Kidney (tissue), 14 donors: Measurements from ENCODE around the gene ZNF107. TPM values are rescaled to one million over a fixed set of nuclear protein-coding genes. Genes with fewer than 3 reads are reported as not detected.

ENCODE experiments used
- DNase-seq, 5 donors: peaks; one replicate each; pipeline ENCODE4 v3.0.0-alpha.2; 2013 to 2020
- FAIRE-seq: peaks from 2 replicates; lab custom pipeline; 2012; peaks lifted over from hg19 to GRCh38; lab: Jason Lieb, UNC
- H3K27ac ChIP-seq, 2 donors: one replicate each; pipeline ENCODE4 v1.7.0; 2013; ENCODE audit warnings: low read depth in 2 of 2, low read length in 2 of 2, inconsistent platforms in 1 of 2
- H3K27me3 ChIP-seq: one replicate; pipeline ENCODE4 v1.7.1; 2013; ENCODE audit warnings: low read length, inconsistent platforms; ENCODE audit not compliant: control insufficient read depth, insufficient read depth
- H3K36me3 ChIP-seq, 3 donors: one replicate each; pipeline versions ENCODE4 v1.7.0 to v1.7.1; 2013; ENCODE audit warnings: low read length in 3 of 3, control low read depth in 1 of 3, inconsistent platforms in 1 of 3; ENCODE audit not compliant: insufficient read depth in 3 of 3, control insufficient read depth in 2 of 3
- H3K4me1 ChIP-seq, 3 donors: one replicate each; pipeline versions ENCODE4 v1.7.0 to v1.7.1; 2013; ENCODE audit warnings: low read length in 3 of 3, inconsistent platforms in 1 of 3, low read depth in 1 of 3; ENCODE audit not compliant: control insufficient read depth in 2 of 3, insufficient read depth in 2 of 3
- H3K4me3 ChIP-seq, 3 donors: one replicate each; pipeline versions ENCODE4 v1.7.0 to v1.8.1; 2013; ENCODE audit warnings: low read length in 3 of 3, control low read depth in 1 of 3, inconsistent platforms in 1 of 3
- H3K9ac ChIP-seq, 3 donors: one replicate each; pipeline versions ENCODE4 v1.7.0 to v1.7.1; 2013; ENCODE audit warnings: low read length in 3 of 3, control low read depth in 1 of 3, inconsistent platforms in 1 of 3
- H3K9me3 ChIP-seq, 3 donors: one replicate each; pipeline versions ENCODE4 v1.7.0 to v1.7.1; 2013; ENCODE audit warnings: low read length in 3 of 3, control low read depth in 1 of 3, inconsistent platforms in 1 of 3; ENCODE audit not compliant: control insufficient read depth in 2 of 3, insufficient read depth in 1 of 3
- CTCF ChIP-seq: IDR thresholded peaks from 3 replicates; pipeline ENCODE4 v1.5.1; 2012; ENCODE audit warnings: mild to moderate bottlenecking, moderate library complexity, borderline replicate concordance; ENCODE audit not compliant: insufficient read depth; ENCODE audit errors: extremely low read depth
- intact Hi-C: fragments of 100-400 bp; cut with DNase I; formaldehyde crosslinking; loops from one replicate; pipeline ENCODE4 v1.11.1; 2022
- polyA plus RNA-seq: library from polyadenylated mRNA; stranded (reverse); fragments of 350-450 nt; fragmentation: Illumina TruSeq; extraction: RNeasy Lipid Tissue Mini Kit (QIAGEN cat#74804); gene quantifications from one replicate; pipeline ENCODE4 v1.2.3, GENCODE V29; 2014; ENCODE audit warnings: low read depth, low replicate concordance; ENCODE audit not compliant: insufficient read depth
- total RNA-seq: library from RNA; stranded (reverse); fragmentation: NEBNext Ultra II Directional; extraction: Animal tissue kit (Norgen Biotek cat#: 25700); gene quantifications from one replicate; pipeline ENCODE4 v1.2.1, GENCODE V29; 2021
- donor health status: control.
- donor health status: control.
- donor health status: control.
- donor health status: control.
- donor health status: control.
- donor health status: DM: yes; HTN: yes; CAD: no.
- donor health status: Normal renal cell carcinoma (clear cell type).

ZNF107 gene
- total and polyA plus RNA-seq, 2 donors from 2014 or later: 0.80 to 8.0 TPM

GRCh38 chr7:64630496-64630895 is 35.4 kb upstream of the ZNF107 start:
- TF ChIP-seq CTCF: peak; percentile 49
- FAIRE-seq (no peak), DNase-seq (peak in 2 of 5 donors; percentile 2 to 36)
- H3K4me3 ChIP-seq: no peak overlapping the region
- H3K27me3 ChIP-seq: no peaks in the 10 kb centered on the region
- H3K9ac ChIP-seq: no peak overlapping the region
- H3K27ac ChIP-seq: no peak overlapping the region
- no peaks in the 10 kb centered on the region for H3K9me3 ChIP-seq
- no peaks in the 10 kb centered on the region for H3K36me3 ChIP-seq
- intact Hi-C loops: no loop called here
- H3K4me1 ChIP-seq: no peaks in the 10 kb centered on the region

GRCh38 chr7:64632029-64632428 is 33.9 kb upstream of the ZNF107 start:
- intact Hi-C loops: no loop called here

GRCh38 chr7:64633401-64633800 is 32.5 kb upstream of the ZNF107 start:
- H3K4me1 ChIP-seq: no peaks in the 10 kb centered on the region
- H3K36me3 ChIP-seq: no peaks in the 10 kb centered on the region
- intact Hi-C loops: no loop called here
- no peak for TF ChIP-seq CTCF
- no peak overlapping the region for H3K27ac ChIP-seq
- no peak for DNase-seq
- no peak for FAIRE-seq
- H3K27me3 ChIP-seq: no peaks in the 10 kb centered on the region
- H3K4me3 ChIP-seq: no peak overlapping the region
- no peaks in the 10 kb centered on the region for H3K9me3 ChIP-seq
- no peak overlapping the region for H3K9ac ChIP-seq

More at GRCh38 chr7:64632029-64632428, 33.9 kb upstream of the ZNF107 start:
- DNase-seq: no peak
- no peaks in the 10 kb centered on the region for H3K9me3 ChIP-seq
- no peaks in the 10 kb centered on the region for H3K4me1 ChIP-seq
- no peak overlapping the region for H3K4me3 ChIP-seq
- no peak for TF ChIP-seq CTCF
- H3K36me3 ChIP-seq: no peaks in the 10 kb centered on the region
- H3K27ac ChIP-seq: no peak overlapping the region
- no peak overlapping the region for H3K9ac ChIP-seq
- FAIRE-seq: no peak
- no peaks in the 10 kb centered on the region for H3K27me3 ChIP-seq
